ENCODE measurements around the gene SFMBT2. TPM values are rescaled to one million over a fixed set of nuclear protein-coding genes. Genes with fewer than 3 reads are reported as not detected.

Gene SFMBT2
- total and polyA plus RNA-seq, 4 donors, result 2.9 to 11.0 (median 6.5) TPM

DNA sequence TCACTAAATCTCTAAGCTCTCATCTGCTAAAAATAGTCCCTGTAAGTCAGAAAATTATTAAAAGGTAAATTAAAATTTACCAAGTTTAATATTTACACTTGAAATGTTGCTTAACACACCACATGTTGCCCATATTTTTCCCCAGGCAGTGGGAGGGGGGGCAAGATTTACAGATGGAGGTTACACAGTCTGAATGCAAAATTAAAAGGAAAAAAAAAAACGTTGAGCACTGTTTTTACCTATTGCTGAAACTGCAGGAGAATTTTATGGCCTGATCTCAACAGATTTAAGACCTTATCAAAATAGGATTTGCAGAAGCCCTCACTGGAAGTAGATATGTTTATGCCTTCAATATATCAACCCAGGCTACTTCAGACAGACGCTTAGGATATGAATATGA is 133.4 kb downstream of the SFMBT2 start:
- H3K9ac ChIP-seq (ENCODE audit: insufficient read depth in 1 of 2, low read length in 2 of 2), result no peak overlapping the region
- 64 to 83% methylated on average over 2 of the region's 2 CpGs for WGBS, 2 donors
- H3K9me3 ChIP-seq (ENCODE audit: control insufficient read depth in 4 of 4, insufficient read depth in 3 of 4, low read length in 3 of 4), result no peaks in the 10 kb centered on the region
- DNase-seq, result no peak
- peaks cover 0 to 4% (median 0%) of the 10 kb centered on the region in 4 donors for H3K36me3 ChIP-seq (ENCODE audit: control insufficient read depth in 4 of 4, insufficient read depth in 4 of 4, low read length in 4 of 4)
- TF ChIP-seq, protein P1, sequence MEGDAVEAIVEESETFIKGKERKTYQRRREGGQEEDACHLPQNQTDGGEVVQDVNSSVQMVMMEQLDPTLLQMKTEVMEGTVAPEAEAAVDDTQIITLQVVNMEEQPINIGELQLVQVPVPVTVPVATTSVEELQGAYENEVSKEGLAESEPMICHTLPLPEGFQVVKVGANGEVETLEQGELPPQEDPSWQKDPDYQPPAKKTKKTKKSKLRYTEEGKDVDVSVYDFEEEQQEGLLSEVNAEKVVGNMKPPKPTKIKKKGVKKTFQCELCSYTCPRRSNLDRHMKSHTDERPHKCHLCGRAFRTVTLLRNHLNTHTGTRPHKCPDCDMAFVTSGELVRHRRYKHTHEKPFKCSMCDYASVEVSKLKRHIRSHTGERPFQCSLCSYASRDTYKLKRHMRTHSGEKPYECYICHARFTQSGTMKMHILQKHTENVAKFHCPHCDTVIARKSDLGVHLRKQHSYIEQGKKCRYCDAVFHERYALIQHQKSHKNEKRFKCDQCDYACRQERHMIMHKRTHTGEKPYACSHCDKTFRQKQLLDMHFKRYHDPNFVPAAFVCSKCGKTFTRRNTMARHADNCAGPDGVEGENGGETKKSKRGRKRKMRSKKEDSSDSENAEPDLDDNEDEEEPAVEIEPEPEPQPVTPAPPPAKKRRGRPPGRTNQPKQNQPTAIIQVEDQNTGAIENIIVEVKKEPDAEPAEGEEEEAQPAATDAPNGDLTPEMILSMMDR (IDR thresholded peaks at IDR 0.05; ENCODE audit: control extremely low read depth, extremely low read depth), result no peak
- ATAC-seq (ENCODE audit: insufficient read depth, low FRiP score), result no peak
- H3K4me1 ChIP-seq (ENCODE audit: control insufficient read depth in 5 of 5, insufficient read depth in 5 of 5, low read length in 5 of 5), result no peaks in the 10 kb centered on the region
- H3K4me3 ChIP-seq, result no peak overlapping the region
- H3K27ac ChIP-seq (ENCODE audit: low read depth in 1 of 2, low read length in 1 of 2), result no peak overlapping the region
- H3K27me3 ChIP-seq (ENCODE audit: control insufficient read depth in 3 of 3, insufficient read depth in 3 of 3, low read length in 2 of 3), result no peaks in the 10 kb centered on the region

DNA sequence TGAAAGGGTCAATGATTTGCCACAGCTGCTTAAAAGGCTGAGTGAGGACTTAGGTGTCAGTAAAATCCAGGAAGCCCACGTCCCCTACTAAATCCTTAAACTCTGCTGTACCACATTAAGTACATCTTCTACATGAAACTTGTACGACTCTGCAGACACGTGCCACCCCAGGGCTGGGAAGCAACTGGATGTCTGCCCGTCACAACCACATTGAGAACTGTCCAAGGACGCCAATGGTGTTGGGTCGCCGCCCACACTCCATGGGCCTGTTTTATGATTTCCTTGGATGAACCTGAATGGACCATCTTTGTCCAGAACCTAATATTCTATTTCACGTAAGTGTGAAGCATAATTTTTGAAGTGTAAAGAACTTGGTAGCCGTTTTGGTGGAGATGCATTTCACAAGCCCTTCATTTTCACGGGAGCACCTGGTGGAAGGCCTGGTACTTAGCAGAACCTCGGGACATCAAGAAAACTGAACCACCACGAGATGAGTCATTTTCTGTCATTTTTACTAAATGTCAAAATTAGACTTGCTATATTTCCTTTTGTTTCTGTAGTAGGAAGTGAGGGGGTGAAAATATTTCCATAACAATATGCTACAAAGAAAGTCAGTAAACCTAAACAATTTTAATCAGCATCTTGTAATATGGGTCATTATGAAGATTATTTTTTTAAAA is 134.9 kb downstream of the SFMBT2 start:
- 86 to 90% methylated on average over 12 of the region's 12 CpGs for WGBS, 2 donors

DNA sequence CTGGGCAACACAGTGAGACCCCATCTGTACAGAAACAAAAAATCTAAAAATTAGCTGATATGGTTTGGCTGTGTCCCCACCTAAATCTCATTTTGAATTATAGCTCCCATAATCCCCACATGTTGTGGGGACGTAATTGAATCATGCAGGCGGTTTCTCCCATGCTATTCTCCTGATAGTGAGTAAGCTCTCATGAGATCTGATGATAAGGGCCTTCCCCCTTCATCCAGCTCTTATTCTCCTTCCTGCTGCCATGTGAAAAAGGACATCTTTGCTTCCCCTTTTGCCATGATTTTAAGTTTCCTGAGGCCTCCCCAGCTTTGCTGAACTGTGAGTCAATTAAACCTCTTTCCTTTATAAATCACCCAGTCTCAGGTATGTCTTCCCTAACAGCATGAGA is 136.5 kb downstream of the SFMBT2 start:
- 66 to 85% methylated on average over 2 of the region's 2 CpGs for WGBS, 2 donors
- ATAC-seq (ENCODE audit: insufficient read depth, low FRiP score), result no peak

More for the DNA sequence above, 134.9 kb downstream of the SFMBT2 start:
- no peak for DNase-seq
- no peak overlapping the region for H3K4me3 ChIP-seq
- TF ChIP-seq, protein P1 (IDR thresholded peaks at IDR 0.05; ENCODE audit: control extremely low read depth, extremely low read depth), result no peak
- no peaks in the 10 kb centered on the region for H3K9me3 ChIP-seq (ENCODE audit: control insufficient read depth in 4 of 4, insufficient read depth in 3 of 4, low read length in 3 of 4)
- no peak overlapping the region for H3K27ac ChIP-seq (ENCODE audit: low read depth in 1 of 2, low read length in 1 of 2)
- no peak overlapping the region for H3K9ac ChIP-seq (ENCODE audit: insufficient read depth in 1 of 2, low read length in 2 of 2)
- H3K36me3 ChIP-seq (ENCODE audit: control insufficient read depth in 4 of 4, insufficient read depth in 4 of 4, low read length in 4 of 4), result peaks cover 0 to 4% (median 0%) of the 10 kb centered on the region in 4 donors
- H3K27me3 ChIP-seq (ENCODE audit: control insufficient read depth in 3 of 3, insufficient read depth in 3 of 3, low read length in 2 of 3), result no peaks in the 10 kb centered on the region
- H3K4me1 ChIP-seq (ENCODE audit: control insufficient read depth in 5 of 5, insufficient read depth in 5 of 5, low read length in 5 of 5), result no peaks in the 10 kb centered on the region
- ATAC-seq (ENCODE audit: insufficient read depth, low FRiP score), result no peak

More for the DNA sequence above, 136.5 kb downstream of the SFMBT2 start:
- Histone ChIP-seq H3K9ac (ENCODE audit: insufficient read depth in 1 of 2, low read length in 2 of 2) (no peak overlapping the region), H3K27me3 (ENCODE audit: control insufficient read depth in 3 of 3, insufficient read depth in 3 of 3, low read length in 2 of 3) (no peaks in the 10 kb centered on the region), H3K9me3 (ENCODE audit: control insufficient read depth in 4 of 4, insufficient read depth in 3 of 4, low read length in 3 of 4) (no peaks in the 10 kb centered on the region), H3K4me1 (ENCODE audit: control insufficient read depth in 5 of 5, insufficient read depth in 5 of 5, low read length in 5 of 5) (peaks cover 0 to 9% (median 2%) of the 10 kb centered on the region in 5 donors), H3K4me3 (no peak overlapping the region), H3K36me3 (ENCODE audit: control insufficient read depth in 4 of 4, insufficient read depth in 4 of 4, low read length in 4 of 4) (peaks cover 0 to 7% (median 0%) of the 10 kb centered on the region in 4 donors), H3K27ac (ENCODE audit: low read depth in 1 of 2, low read length in 1 of 2) (no peak overlapping the region)
- TF ChIP-seq, protein P1 (IDR thresholded peaks at IDR 0.05; ENCODE audit: control extremely low read depth, extremely low read depth), result no peak
- DNase-seq, result no peak

Measured in lung (tissue), 12 donors.